22Rv1 (cell line): ENCODE measurements around the gene EXOC1L.

ENCODE experiments used
- H3K27ac ChIP-seq: fragments of 450-650 bp; 2 replicates; pipeline ENCODE4 v1.5.1; 2017
- CTCF ChIP-seq: fragments of 450-650 bp; IDR thresholded peaks from 2 replicates; pipeline ENCODE4 v1.5.1; 2017; ENCODE audit warnings: mild to moderate bottlenecking
- ZFX ChIP-seq: fragments of 450-650 bp; IDR thresholded peaks from 2 replicates; pipeline ENCODE4 v1.6.1; 2017; ENCODE audit warnings: antibody characterized with exemption, borderline replicate concordance

Gene EXOC1L

GRCh38 chr4:55849724-55850123, 30.1 kb downstream of the EXOC1L start:
- no peak overlapping the region for H3K27ac ChIP-seq
- TF ChIP-seq CTCF: no peak
- TF ChIP-seq ZFX: no peak

GRCh38 chr4:55851885-55852284, 32.3 kb downstream of the EXOC1L start:
- H3K27ac ChIP-seq: no peak overlapping the region
- no peak for TF ChIP-seq CTCF
- no peak for TF ChIP-seq ZFX

- peak within 1 kb of the TSS; percentile 54 for H3K27ac ChIP-seq
- TF ChIP-seq ZFX: no peak
- no peak for TF ChIP-seq CTCF
Observed at GRCh38 chr4:55853484-55854046, 34.0 kb downstream of the EXOC1L start, which contains the start of gene EXOC1. EXOC1 (plus strand) TSS chr4:55853648; CDS start chr4:55858324, 4,676 bp downstream.

GRCh38 chr4:55854129-55854528, 34.5 kb downstream of the EXOC1L start:
- H3K27ac ChIP-seq: peak overlapping the region; percentile 54
- no peak for TF ChIP-seq ZFX
- TF ChIP-seq CTCF: no peak

GRCh38 chr4:55857586-55857985, 38.0 kb downstream of the EXOC1L start:
- H3K27ac ChIP-seq: no peak overlapping the region
- TF ChIP-seq ZFX: no peak
- no peak for TF ChIP-seq CTCF

- TF ChIP-seq CTCF: no peak
- TF ChIP-seq ZFX: no peak
- no peak overlapping the region for H3K27ac ChIP-seq
Observed at GRCh38 chr4:55859711-55860110, 40.1 kb downstream of the EXOC1L start.

GRCh38 chr4:55864577-55865223, 45.1 kb downstream of the EXOC1L start:
- no peak overlapping the region for H3K27ac ChIP-seq
- no peak for TF ChIP-seq ZFX

GRCh38 chr4:55865228-55865806, 45.7 kb downstream of the EXOC1L start:
- H3K27ac ChIP-seq: no peak overlapping the region
- no peak for TF ChIP-seq CTCF
- no peak for TF ChIP-seq ZFX
